HL-60/S4 treated with phorbol 12-myristate 13-acetate at 8.2 ng/mL for 4 days and 3 days (cell line): ENCODE data around the gene SERPINB10.

ENCODE experiments used
- in situ Hi-C: fragments of 300-500 bp; cut with MboI; formaldehyde crosslinking; loops from 2 replicates; pipeline ENCODE4 v1.15.0; 2022; ENCODE audit warnings: low sequenced_read_pairs

Gene SERPINB10

GRCh38 chr18:63907664-63908063 is at the start of gene SERPINB10:
SERPINB10 (plus strand) TSS chr18:63907958; CDS start chr18:63915511, 7,553 bp downstream.
- in situ Hi-C loops, result no loop called here

GRCh38 chr18:63858456-63858855 is 49.3 kb upstream of the SERPINB10 start:
- in situ Hi-C loops, result no loop called here

GRCh38 chr18:63859781-63860475 is 47.8 kb upstream of the SERPINB10 start:
- in situ Hi-C loops, result no loop called here

GRCh38 chr18:63860531-63860930 is 47.2 kb upstream of the SERPINB10 start:
- in situ Hi-C loops, result no loop called here

- in situ Hi-C loops, result no loop called here
These were observed 40.2 kb upstream of the SERPINB10 start for GRCh38 chr18:63867368-63868125.

- in situ Hi-C loops, result no loop called here
These were observed 39.2 kb upstream of the SERPINB10 start for GRCh38 chr18:63868546-63868945.

- in situ Hi-C loops, result no loop called here
These were observed 38.4 kb upstream of the SERPINB10 start for GRCh38 chr18:63869374-63869773.

GRCh38 chr18:63869851-63870250 is 37.9 kb upstream of the SERPINB10 start:
- in situ Hi-C loops, result no loop called here

GRCh38 chr18:63871836-63872235 is 35.9 kb upstream of the SERPINB10 start:
- in situ Hi-C loops, result no loop called here

GRCh38 chr18:63872586-63872985 is 35.2 kb upstream of the SERPINB10 start:
- in situ Hi-C loops, result no loop called here

- in situ Hi-C loops, result no loop called here
These were observed 29.4 kb upstream of the SERPINB10 start for GRCh38 chr18:63878343-63878742.

GRCh38 chr18:63878925-63879324 is 28.8 kb upstream of the SERPINB10 start:
- in situ Hi-C loops, result no loop called here

GRCh38 chr18:63879709-63880108 is 28.0 kb upstream of the SERPINB10 start:
- in situ Hi-C loops, result no loop called here

GRCh38 chr18:63881851-63882250 is 25.9 kb upstream of the SERPINB10 start:
- in situ Hi-C loops, result no loop called here

- in situ Hi-C loops, result no loop called here
These were observed 25.2 kb upstream of the SERPINB10 start for GRCh38 chr18:63882333-63883141.

- in situ Hi-C loops, result no loop called here
These were observed 24.1 kb upstream of the SERPINB10 start for GRCh38 chr18:63883617-63884016.

GRCh38 chr18:63887424-63887823 is 20.3 kb upstream of the SERPINB10 start, which contains the start of gene SERPINB2:
SERPINB2 (plus strand) TSS chr18:63887705; CDS start chr18:63891445, 3,740 bp downstream.
- in situ Hi-C loops, result no loop called here

- in situ Hi-C loops, result no loop called here
These were observed 19.1 kb upstream of the SERPINB10 start for GRCh38 chr18:63888470-63889190.

GRCh38 chr18:63889626-63890025 is 18.1 kb upstream of the SERPINB10 start:
- in situ Hi-C loops, result no loop called here

- in situ Hi-C loops, result no loop called here
These were observed 17.4 kb upstream of the SERPINB10 start for GRCh38 chr18:63890237-63890949.
